GM23338 (cell line): ENCODE results near the gene UBE2H. TPM values are rescaled to one million over a fixed set of nuclear protein-coding genes. Genes with fewer than 3 reads are reported as not detected.

ENCODE experiments used
- ATAC-seq: fragments of 200-7000 bp; cut with Tn5 transposase; 3 replicates; pipeline ENCODE4 v1.9.1; 2020
- DNase-seq: peaks from one replicate; pipeline ENCODE4 v3.0.0-alpha.2; 2015; ENCODE audit warnings: low spot score
- H2AFZ ChIP-seq: fragments of 200-600 bp; sonication (generic); 2 replicates; pipeline ENCODE4 v1.8.0; 2016; ENCODE audit warnings: antibody characterized with exemption, mild to moderate bottlenecking, moderate library complexity
- H3F3A ChIP-seq: fragments of 200-600 bp; sonication (generic); replicated peaks from 2 replicates; pipeline ENCODE4 v1.8.0; 2017; ENCODE audit warnings: antibody characterized with exemption, mixed run types, low read depth
- H3K27ac ChIP-seq: fragments of 200-600 bp; sonication (generic); 2 replicates; pipeline ENCODE4 v1.6.1; 2016; ENCODE audit warnings: low read depth
- H3K27me3 ChIP-seq: fragments of 200-600 bp; sonication (generic); 2 replicates; pipeline ENCODE4 v1.8.0; 2016; ENCODE audit warnings: mild to moderate bottlenecking, mixed run types, moderate library complexity; ENCODE audit not compliant: insufficient read depth
- H3K36me3 ChIP-seq: fragments of 200-600 bp; sonication (generic); 2 replicates; pipeline ENCODE4 v1.8.0; 2016; ENCODE audit warnings: mild to moderate bottlenecking; ENCODE audit not compliant: insufficient read depth
- H3K4me1 ChIP-seq: fragments of 200-600 bp; sonication (generic); 2 replicates; pipeline ENCODE4 v1.8.0; 2016; ENCODE audit warnings: mild to moderate bottlenecking, moderate library complexity; ENCODE audit not compliant: insufficient read depth
- H3K4me2 ChIP-seq: fragments of 200-600 bp; sonication (generic); 2 replicates; pipeline ENCODE4 v1.7.1; 2017; ENCODE audit warnings: mixed run types
- H3K4me3 ChIP-seq: fragments of 200-600 bp; sonication (generic); 2 replicates; pipeline ENCODE4 v1.6.1; 2016; ENCODE audit warnings: mixed run types
- H3K79me2 ChIP-seq: fragments of 200-600 bp; sonication (generic); replicated peaks from 2 replicates; pipeline ENCODE4 v1.8.0; 2017; ENCODE audit warnings: mild to moderate bottlenecking; ENCODE audit not compliant: insufficient read depth
- H3K9me2 ChIP-seq: fragments of 200-600 bp; sonication (generic); 2 replicates; pipeline ENCODE4 v1.8.0; 2017; ENCODE audit not compliant: insufficient read depth
- H4K20me1 ChIP-seq: fragments of 200-600 bp; sonication (generic); replicated peaks from 2 replicates; pipeline ENCODE4 v1.8.0; 2017; ENCODE audit warnings: mild to moderate bottlenecking; ENCODE audit not compliant: insufficient read depth
- H3K27ac Mint-ChIP-seq: 2 replicates; pipeline ENCODE4 v1.8.0; 2020; ENCODE audit warnings: inconsistent platforms, mild to moderate bottlenecking, moderate library complexity, mixed read lengths
- H3K27me3 Mint-ChIP-seq: 3 replicates; pipeline ENCODE4 v1.8.0; 2022; ENCODE audit warnings: low read depth, mild to moderate bottlenecking, moderate library complexity, mixed read lengths, inconsistent platforms; ENCODE audit not compliant: insufficient read depth, poor library complexity
- H3K36me3 Mint-ChIP-seq: 3 replicates; pipeline ENCODE4 v1.8.0; 2021; ENCODE audit warnings: low read depth, mild to moderate bottlenecking, inconsistent platforms, moderate library complexity, mixed read lengths
- H3K4me1 Mint-ChIP-seq: 3 replicates; pipeline ENCODE4 v1.8.0; 2020; ENCODE audit warnings: mild to moderate bottlenecking, inconsistent platforms, mixed read lengths
- H3K4me3 Mint-ChIP-seq: 3 replicates; pipeline ENCODE4 v1.8.0; 2021; ENCODE audit warnings: moderate library complexity, mild to moderate bottlenecking, inconsistent platforms, mixed read lengths
- H3K9me3 Mint-ChIP-seq: 3 replicates; pipeline ENCODE4 v1.8.0; 2020; ENCODE audit warnings: moderate library complexity, mild to moderate bottlenecking, inconsistent platforms, mixed read lengths
- CREB1 ChIP-seq: fragments of 250-450 bp; sonication (Bioruptor Pico); IDR thresholded peaks from 2 replicates; pipeline ENCODE4 v1.5.0; 2020; ENCODE audit warnings: low read depth, mild to moderate bottlenecking, moderate library complexity
- CTCF ChIP-seq, 2 experiments: fragments of 200-600 bp in 1 of 2; sonication (generic) in 1 of 2; conservative IDR thresholded peaks; 2 replicates each; pipeline versions ENCODE4 v1.5.1 to v1.6.1; 2016 to 2017; ENCODE audit warnings: antibody characterized with exemption in 2 of 2, low read depth in 2 of 2, mild to moderate bottlenecking in 2 of 2, moderate library complexity in 1 of 2
- ETS1 ChIP-seq: IDR thresholded peaks from 2 replicates; pipeline ENCODE4 v1.6.1; 2016; ENCODE audit warnings: antibody characterized with exemption
- EZH2 ChIP-seq: fragments of 200-600 bp; sonication (generic); IDR thresholded peaks from one replicate; pipeline ENCODE4 v1.8.0; 2017; ENCODE audit warnings: antibody characterized with exemption, mild to moderate bottlenecking, low read depth; ENCODE audit not compliant: unreplicated experiment
- EZH2phosphoT487 ChIP-seq: fragments of 200-600 bp; sonication (generic); IDR thresholded peaks from one replicate; pipeline ENCODE4 v1.8.1; 2018; ENCODE audit warnings: antibody characterized with exemption; ENCODE audit not compliant: unreplicated experiment
- JUNB ChIP-seq: IDR thresholded peaks from one replicate; pipeline ENCODE4 v1.6.1; 2016; ENCODE audit warnings: antibody characterized with exemption; ENCODE audit not compliant: unreplicated experiment
- NANOG ChIP-seq: IDR thresholded peaks from 2 replicates; pipeline ENCODE4 v1.6.1; 2016; ENCODE audit warnings: antibody characterized with exemption, borderline replicate concordance
- POLR2AphosphoS5 ChIP-seq: IDR thresholded peaks from 2 replicates; pipeline ENCODE4 v1.6.1; 2016; ENCODE audit warnings: antibody characterized with exemption, low read depth
- REST ChIP-seq: IDR thresholded peaks from one replicate; pipeline ENCODE4 v1.6.1; 2018; ENCODE audit warnings: antibody characterized with exemption; ENCODE audit not compliant: unreplicated experiment
- STAT1 ChIP-seq: IDR thresholded peaks from one replicate; pipeline ENCODE4 v1.6.1; 2016; ENCODE audit warnings: antibody characterized with exemption; ENCODE audit not compliant: unreplicated experiment
- ZNF114 ChIP-seq: fragments of 250-450 bp; sonication (Bioruptor Pico); IDR thresholded peaks from 2 replicates; pipeline ENCODE4 v1.5.0; 2020; ENCODE audit warnings: mild to moderate bottlenecking, moderate library complexity
- ZNF331 ChIP-seq: fragments of 250-450 bp; sonication (Bioruptor Pico); IDR thresholded peaks from 2 replicates; pipeline ENCODE4 v1.5.0; 2020; ENCODE audit warnings: low read depth, mild to moderate bottlenecking, moderate library complexity
- ZNF462 ChIP-seq: fragments of 250-450 bp; sonication (Bioruptor Pico); IDR thresholded peaks from 2 replicates; pipeline ENCODE4 v1.5.0; 2020; ENCODE audit warnings: mild to moderate bottlenecking, moderate library complexity
- polyA plus RNA-seq: library from polyadenylated mRNA; unstranded; fragments of >200 nt; fragmentation: Nextera tagmentation; extraction: Ambion mirVana; gene quantifications from 2 replicates; pipeline ENCODE4 v1.2.1, GENCODE V29; 2016
- total RNA-seq: library from RNA; depleted of rRNA; stranded (reverse); fragments of >200 nt; shearing (Covaris generic); gene quantifications from 2 replicates; pipeline ENCODE4 v1.2.3, GENCODE V29; 2014

The UBE2H gene
- total and polyA plus RNA-seq, 2 experiments from 2014 or later = 40.8 to 86.5 TPM

- no peaks in the 10 kb centered on the region for H4K20me1 ChIP-seq
- H3K4me1 ChIP-seq = peaks cover 22% of the 10 kb centered on the region
- H3K79me2 ChIP-seq = peaks cover 45% of the 10 kb centered on the region
- peaks cover 28% of the 10 kb centered on the region for H3K4me1 Mint-ChIP-seq
- no peak overlapping the region for H2AFZ ChIP-seq
- DNase-seq (peak; percentile 42), ATAC-seq (no peak)
- no peaks in the 10 kb centered on the region for H3K27me3 ChIP-seq
- no peak for TF ChIP-seq NANOG
- TF ChIP-seq EZH2phosphoT487 = no peak
- TF ChIP-seq POLR2AphosphoS5 = no peak
- TF ChIP-seq EZH2 = no peak
- TF ChIP-seq CREB1 (CRISPR knock-in tag) = no peak
- no peak for TF ChIP-seq ZNF114 (CRISPR knock-in tag)
- no peak for TF ChIP-seq REST
- no peak for TF ChIP-seq ZNF462 (CRISPR knock-in tag)
- TF ChIP-seq JUNB = no peak
- TF ChIP-seq ZNF331 = no peak
- TF ChIP-seq CTCF (conservative IDR thresholded peaks at IDR 0.05; ENCODE audit: low read depth in 2 of 2) = no peak
- TF ChIP-seq ETS1 = no peak
- TF ChIP-seq STAT1 = no peak
- H3K27me3 Mint-ChIP-seq = peaks cover 8% of the 10 kb centered on the region
- peaks cover 7% of the 10 kb centered on the region; the same call in 1 of the 2 replicates for H3F3A ChIP-seq
- no peaks in the 10 kb centered on the region for H3K9me3 Mint-ChIP-seq
- H3K36me3 ChIP-seq = no peaks in the 10 kb centered on the region
- H3K27ac Mint-ChIP-seq = no peak overlapping the region; the same call in 1 of the 2 replicates
- H3K4me3 Mint-ChIP-seq = no peak overlapping the region
- H3K27ac ChIP-seq = peak overlapping the region; percentile 95
- H3K9me2 ChIP-seq = 0 out of 2 replicates have a peak, but pooled peaks cover 3% of the 10 kb centered on the region
- peak overlapping the region; percentile 63 for H3K4me3 ChIP-seq
- peaks cover 10% of the 10 kb centered on the region for H3K36me3 Mint-ChIP-seq
- peak overlapping the region; percentile 72 for H3K4me2 ChIP-seq
Observed at GRCh38 chr7:129951226-129952085, 1.3 kb downstream of the UBE2H start.
